B cell (primary cell): ENCODE results near the gene GET4. TPM values are rescaled to one million over a fixed set of nuclear protein-coding genes. Genes with fewer than 3 reads are reported as not detected.
A peak's percentile ranks its signal among the peaks of the same experiment; 100 is the strongest.

Experiments used
- ATAC-seq: fragments of 200-7000 bp; cut with Tn5 transposase; one replicate; pipeline ENCODE4 v1.10.0; 2021; ENCODE audit warnings: low read depth, mild to moderate bottlenecking, moderate number of reproducible peaks, moderate library complexity
- CTCF ChIA-PET: fragments of 350-600 bp; sonication (Branson Sonifier 250); formaldehyde crosslinking; loops from one replicate; lab custom pipeline; 2021; ENCODE audit warnings: antibody characterized with exemption, inconsistent platforms; lab: Charles Lee
- POLR2A ChIA-PET: fragments of 350-600 bp; sonication (Branson Sonifier 250); formaldehyde crosslinking; loops from one replicate; lab custom pipeline; 2021; ENCODE audit warnings: antibody characterized with exemption; lab: Charles Lee
- DNase-seq: peaks from one replicate; pipeline ENCODE4 v3.0.0; 2013
- H2AFZ ChIP-seq: 2 replicates; pipeline ENCODE4 v1.6.1; 2012; ENCODE audit warnings: mild to moderate bottlenecking, low read depth, low read length; ENCODE audit not compliant: insufficient read depth, poor library complexity, severe bottlenecking
- H3K27ac ChIP-seq, 2 donors: 1 replicate in 1 of 2; 2 replicates in 1 of 2; pipeline ENCODE4 v1.5.1; 2012 to 2013; ENCODE audit warnings: low read length in 2 of 2, mild to moderate bottlenecking in 2 of 2, moderate library complexity in 1 of 2
- H3K27me3 ChIP-seq, 4 experiments: fragments of 200-600 bp in 1 of 4; sonication (generic) in 1 of 4; replicated peaks in 1 of 4; 1 replicate in 2 of 4; 2 replicates in 2 of 4; pipeline versions ENCODE4 v1.6.1 to v1.7.0; 2013 to 2016; ENCODE audit warnings: low read length in 3 of 4, mild to moderate bottlenecking in 2 of 4, mixed read lengths in 1 of 4, moderate library complexity in 1 of 4; ENCODE audit not compliant: insufficient read depth in 4 of 4, control insufficient read depth in 3 of 4; ENCODE audit errors: control extremely low read depth in 1 of 4
- H3K36me3 ChIP-seq, 2 experiments: replicated peaks in 1 of 2; 1 replicate in 1 of 2; 2 replicates in 1 of 2; pipeline versions ENCODE4 v1.6.1 to v1.7.1; 2013; ENCODE audit warnings: low read length in 1 of 2; ENCODE audit not compliant: insufficient read depth in 2 of 2, control insufficient read depth in 1 of 2; ENCODE audit errors: control extremely low read depth in 1 of 2, extremely low read depth in 1 of 2
- H3K4me1 ChIP-seq, 2 donors: fragments of 200-600 bp in 1 of 2; sonication (generic) in 1 of 2; 1 replicate in 1 of 2; 2 replicates in 1 of 2; pipeline versions ENCODE4 v1.5.1 to v1.6.1; 2013 to 2017; ENCODE audit warnings: low read length in 2 of 2; ENCODE audit not compliant: control insufficient read depth in 2 of 2, insufficient read depth in 2 of 2
- H3K4me2 ChIP-seq: replicated peaks from 2 replicates; pipeline ENCODE3; 2012; ENCODE audit warnings: mild to moderate bottlenecking, low read depth, low read length; ENCODE audit not compliant: poor library complexity, severe bottlenecking
- H3K4me3 ChIP-seq, 5 experiments: fragments of 200-600 bp in 1 of 5; sonication (generic) in 1 of 5; 1 replicate in 3 of 5; 2 replicates in 2 of 5; pipeline versions ENCODE4 v1.5.1 to v1.7.0; 2011 to 2016; ENCODE audit warnings: low read length in 4 of 5, mild to moderate bottlenecking in 4 of 5, low read depth in 2 of 5, control low read depth in 1 of 5, moderate library complexity in 1 of 5; ENCODE audit not compliant: insufficient read depth in 1 of 5; ENCODE audit errors: control extremely low read depth in 1 of 5, extremely low read depth in 1 of 5
- H3K79me2 ChIP-seq: fragments of 200-600 bp; sonication (generic); one replicate; pipeline ENCODE4 v1.6.0; 2016; ENCODE audit warnings: low read length; ENCODE audit not compliant: control insufficient read depth, insufficient read depth
- H3K9ac ChIP-seq: fragments of 200-600 bp; sonication (generic); 2 replicates; pipeline ENCODE4 v1.6.1; 2017; ENCODE audit warnings: mild to moderate bottlenecking, low read length, moderate library complexity
- H3K9me3 ChIP-seq, 3 donors: one replicate each; pipeline versions ENCODE4 v1.6.1 to v1.7.1; 2013; ENCODE audit warnings: low read length in 2 of 3; ENCODE audit not compliant: control insufficient read depth in 2 of 3, insufficient read depth in 1 of 3; ENCODE audit errors: control extremely low read depth in 1 of 3
- H4K20me1 ChIP-seq: 2 replicates; pipeline ENCODE4 v1.6.0; 2012; ENCODE audit warnings: mild to moderate bottlenecking, low read length; ENCODE audit not compliant: insufficient read depth, control insufficient read depth, poor library complexity, severe bottlenecking
- H3K27ac Mint-ChIP-seq: one replicate; pipeline ENCODE4 v1.8.0; 2021; ENCODE audit warnings: mixed read lengths
- H3K27me3 Mint-ChIP-seq: one replicate; pipeline ENCODE4 v1.8.0; 2021; ENCODE audit warnings: mixed read lengths
- H3K4me1 Mint-ChIP-seq: one replicate; pipeline ENCODE4 v1.8.0; 2021; ENCODE audit warnings: mixed read lengths
- H3K4me3 Mint-ChIP-seq: one replicate; pipeline ENCODE4 v1.8.0; 2021; ENCODE audit warnings: mixed read lengths
- H3K9me3 Mint-ChIP-seq: one replicate; pipeline ENCODE4 v1.8.0; 2022; ENCODE audit warnings: mixed read lengths; ENCODE audit not compliant: insufficient read depth
- EZH2 ChIP-seq: IDR thresholded peaks from 2 replicates; pipeline ENCODE4 v1.6.1; 2012; ENCODE audit warnings: borderline replicate concordance, low read depth, mild to moderate bottlenecking, moderate library complexity, low read length; ENCODE audit not compliant: insufficient read depth, poor library complexity, severe bottlenecking
- WGBS: methylation state at CpG from one replicate; pipeline ENCODE4 v1.1.5; 2013; ENCODE audit warnings: missing lambda C conversion rate; ENCODE audit not compliant: insufficient coverage; 5-methylcytosine and 5-hydroxymethylcytosine counted together
- intact Hi-C: fragments of 100-400 bp; cut with micrococcal nuclease; formaldehyde crosslinking; loops from one replicate; pipeline ENCODE4 v1.10.0; 2022
- polyA plus RNA-seq: library from polyadenylated mRNA; depleted of rRNA; stranded (reverse); fragments of >200 nt; gene quantifications from 2 replicates; pipeline ENCODE4 v1.2.3, GENCODE V29; 2012
- total RNA-seq, 2 donors: library from RNA; stranded (reverse); fragments of 120-200 nt in 1 of 2; gene quantifications; 1 replicate in 1 of 2; 2 replicates in 1 of 2; pipeline versions ENCODE4 v1.2.3 to v1.2.4, GENCODE V29; 2013 to 2022
- TF ChIP-seq, protein P1 (sequence below): fragments of 200-600 bp; IDR thresholded peaks from one replicate; pipeline ENCODE4 v1.8.0; 2022; ENCODE audit warnings: antibody characterized with exemption, mild to moderate bottlenecking

Gene GET4
- total and polyA plus RNA-seq, 2 donors (not counting 1 experiment from before 2014, with no cell fraction given): 53.5 to 65.5 TPM

- Histone ChIP-seq H3K9ac (no peak overlapping the region), H3K4me2 (no peak overlapping the region), H3K79me2 (no peaks in the 10 kb centered on the region), H3K9me3 (peaks cover 0 to 4% (median 0%) of the 10 kb centered on the region in 3 donors), H4K20me1 (no peaks in the 10 kb centered on the region), H3K36me3 (no peaks in the 10 kb centered on the region), H3K4me3 (no peak overlapping the region), H2AFZ (no peak overlapping the region), H3K27ac (no peak overlapping the region), H3K4me1 (peaks cover 30 to 46% of the 10 kb centered on the region in 2 donors), H3K27me3 (no peaks in the 10 kb centered on the region)
- no peaks in the 10 kb centered on the region for H3K27me3 Mint-ChIP-seq
- peak overlapping the region; percentile 39 for H3K4me3 Mint-ChIP-seq
- H3K27ac Mint-ChIP-seq: peak overlapping the region; percentile 26
- peaks cover 29% of the 10 kb centered on the region for H3K4me1 Mint-ChIP-seq
- TF ChIP-seq, protein P1, sequence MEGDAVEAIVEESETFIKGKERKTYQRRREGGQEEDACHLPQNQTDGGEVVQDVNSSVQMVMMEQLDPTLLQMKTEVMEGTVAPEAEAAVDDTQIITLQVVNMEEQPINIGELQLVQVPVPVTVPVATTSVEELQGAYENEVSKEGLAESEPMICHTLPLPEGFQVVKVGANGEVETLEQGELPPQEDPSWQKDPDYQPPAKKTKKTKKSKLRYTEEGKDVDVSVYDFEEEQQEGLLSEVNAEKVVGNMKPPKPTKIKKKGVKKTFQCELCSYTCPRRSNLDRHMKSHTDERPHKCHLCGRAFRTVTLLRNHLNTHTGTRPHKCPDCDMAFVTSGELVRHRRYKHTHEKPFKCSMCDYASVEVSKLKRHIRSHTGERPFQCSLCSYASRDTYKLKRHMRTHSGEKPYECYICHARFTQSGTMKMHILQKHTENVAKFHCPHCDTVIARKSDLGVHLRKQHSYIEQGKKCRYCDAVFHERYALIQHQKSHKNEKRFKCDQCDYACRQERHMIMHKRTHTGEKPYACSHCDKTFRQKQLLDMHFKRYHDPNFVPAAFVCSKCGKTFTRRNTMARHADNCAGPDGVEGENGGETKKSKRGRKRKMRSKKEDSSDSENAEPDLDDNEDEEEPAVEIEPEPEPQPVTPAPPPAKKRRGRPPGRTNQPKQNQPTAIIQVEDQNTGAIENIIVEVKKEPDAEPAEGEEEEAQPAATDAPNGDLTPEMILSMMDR: no peak
- no peak for TF ChIP-seq EZH2
- no peaks in the 10 kb centered on the region for H3K9me3 Mint-ChIP-seq
- ChIA-PET POLR2A (interaction anchor here (0.6 kb wide), 1 partner anchor 29 kb away, joined by 5 read pairs; no protein-coding TSS in a partner anchor), CTCF (interaction anchor here (1.0 to 2.1 kb wide), 2 partner anchors 11 to 256 kb away, joined by 4 to 5 read pairs; no protein-coding TSS in a partner anchor)
- intact Hi-C loops: loop anchor here (5.0 kb wide), 1 partner anchor 102 kb away; no protein-coding TSS in a partner anchor
- ATAC-seq (no peak), DNase-seq (no peak)
- 70% methylated on average over 33 of the region's 40 CpGs for WGBS
These were observed 44.2 kb downstream of the GET4 start for GRCh38 chr7:920351-921070.

- Mint-ChIP-seq H3K27me3 (no peaks in the 10 kb centered on the region), H3K4me1 (peaks cover 31% of the 10 kb centered on the region), H3K27ac (peak overlapping the region; percentile 37), H3K9me3 (no peaks in the 10 kb centered on the region), H3K4me3 (peak overlapping the region; percentile 39)
- peaks cover 0 to 4% (median 0%) of the 10 kb centered on the region in 3 donors for H3K9me3 ChIP-seq
- no peaks in the 10 kb centered on the region for H4K20me1 ChIP-seq
- no peak overlapping the region for H2AFZ ChIP-seq
- H3K27ac ChIP-seq: no peak overlapping the region
- H3K4me1 ChIP-seq: peaks cover 30 to 51% of the 10 kb centered on the region in 2 donors
- no peak overlapping the region for H3K4me3 ChIP-seq
- CTCF ChIA-PET: interaction anchor here (2.1 to 3.1 kb wide), 2 partner anchors 11 to 255 kb away, joined by 5 to 14 read pairs; no protein-coding TSS in a partner anchor
- H3K9ac ChIP-seq: no peak overlapping the region
- H3K36me3 ChIP-seq: no peaks in the 10 kb centered on the region
- no peak for TF ChIP-seq EZH2
- TF ChIP-seq, protein P1: no peak
- 84% methylated on average over 13 of the region's 15 CpGs for WGBS
- H3K27me3 ChIP-seq: no peaks in the 10 kb centered on the region
- intact Hi-C loops: loop anchor here (5.0 kb wide), 1 partner anchor 101 kb away; no protein-coding TSS in a partner anchor
- no peak for DNase-seq
- H3K4me2 ChIP-seq: no peak overlapping the region
- no peaks in the 10 kb centered on the region for H3K79me2 ChIP-seq
- POLR2A ChIA-PET: no interaction called here
- no peak for ATAC-seq
These were observed 44.7 kb downstream of the GET4 start for GRCh38 chr7:921071-921461.
